SU-DHL-6 (cell line): ENCODE results near the gene EFCAB3.

Experiments used
- EZH2phosphoT487 ChIP-seq: fragments of 200-600 bp; sonication (generic), shearing (Covaris generic); conservative IDR thresholded peaks from 2 replicates; pipeline ENCODE4 v1.6.1; 2018; ENCODE audit warnings: mild to moderate bottlenecking, antibody characterized with exemption, low read length, moderate library complexity, mixed read lengths
- TF ChIP-seq, protein P1 (sequence below): fragments of 200-600 bp; sonication (generic); IDR thresholded peaks from one replicate; pipeline ENCODE4 v1.5.1; 2017; ENCODE audit warnings: antibody characterized with exemption, mild to moderate bottlenecking, low read length, moderate library complexity; ENCODE audit not compliant: insufficient read depth, poor library complexity, severe bottlenecking

DNA sequence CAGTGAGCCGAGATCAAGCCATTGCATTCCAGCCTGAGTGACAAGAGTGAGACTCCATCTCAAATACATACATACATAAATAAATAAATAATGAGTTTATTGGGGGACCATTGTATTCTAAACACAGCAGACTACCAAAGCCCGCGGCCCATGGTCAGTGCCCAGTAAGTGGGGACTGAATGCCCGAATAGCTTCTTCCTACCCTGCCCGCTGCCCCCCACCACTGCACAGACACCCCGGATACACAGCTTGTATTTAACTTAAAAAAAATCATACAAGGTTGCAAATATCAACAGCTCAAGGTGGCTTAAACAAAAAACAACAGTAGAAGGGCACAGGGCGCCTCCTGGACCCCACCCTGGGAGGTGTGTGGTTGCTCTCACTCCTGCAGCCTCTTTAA, 75.7 kb downstream of the EFCAB3 start:
- TF ChIP-seq, protein P1, sequence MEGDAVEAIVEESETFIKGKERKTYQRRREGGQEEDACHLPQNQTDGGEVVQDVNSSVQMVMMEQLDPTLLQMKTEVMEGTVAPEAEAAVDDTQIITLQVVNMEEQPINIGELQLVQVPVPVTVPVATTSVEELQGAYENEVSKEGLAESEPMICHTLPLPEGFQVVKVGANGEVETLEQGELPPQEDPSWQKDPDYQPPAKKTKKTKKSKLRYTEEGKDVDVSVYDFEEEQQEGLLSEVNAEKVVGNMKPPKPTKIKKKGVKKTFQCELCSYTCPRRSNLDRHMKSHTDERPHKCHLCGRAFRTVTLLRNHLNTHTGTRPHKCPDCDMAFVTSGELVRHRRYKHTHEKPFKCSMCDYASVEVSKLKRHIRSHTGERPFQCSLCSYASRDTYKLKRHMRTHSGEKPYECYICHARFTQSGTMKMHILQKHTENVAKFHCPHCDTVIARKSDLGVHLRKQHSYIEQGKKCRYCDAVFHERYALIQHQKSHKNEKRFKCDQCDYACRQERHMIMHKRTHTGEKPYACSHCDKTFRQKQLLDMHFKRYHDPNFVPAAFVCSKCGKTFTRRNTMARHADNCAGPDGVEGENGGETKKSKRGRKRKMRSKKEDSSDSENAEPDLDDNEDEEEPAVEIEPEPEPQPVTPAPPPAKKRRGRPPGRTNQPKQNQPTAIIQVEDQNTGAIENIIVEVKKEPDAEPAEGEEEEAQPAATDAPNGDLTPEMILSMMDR: no peak
- no peak for TF ChIP-seq EZH2phosphoT487
